Measurements from ENCODE around the gene GLYATL2.

GLYATL2 gene

GRCh38 chr11:58829786-58830185 is 14.7 kb downstream of the GLYATL2 start:
- H2AFZ ChIP-seq (ENCODE audit: low read length) = no peak overlapping the region
- H2AK5ac ChIP-seq (ENCODE audit: low read depth, low read length) = no peak overlapping the region
- no peak overlapping the region for H2BK120ac ChIP-seq (ENCODE audit: low read depth, low read length)
- no peak overlapping the region for H3K14ac ChIP-seq (ENCODE audit: low read length)
- no peak overlapping the region for H3K23ac ChIP-seq (ENCODE audit: low read depth, low read length, poor library complexity)
- H2BK15ac ChIP-seq (ENCODE audit: low read length) = no peak overlapping the region
- no peak overlapping the region for H3K4me3 ChIP-seq (ENCODE audit: low read length in 2 of 2)
- no peaks in the 10 kb centered on the region for H3K4me1 ChIP-seq (ENCODE audit: control insufficient read depth in 2 of 2, insufficient read depth in 1 of 2, low read depth in 1 of 2, low read length in 2 of 2)
- H4K91ac ChIP-seq (ENCODE audit: low read depth, low read length, poor library complexity) = no peak overlapping the region
- H3K27me3 ChIP-seq (ENCODE audit: control insufficient read depth in 3 of 3, insufficient read depth in 3 of 3, low read depth in 1 of 3, low read length in 3 of 3) = no peaks in the 10 kb centered on the region
- H4K8ac ChIP-seq (ENCODE audit: low read depth, low read length) = no peak overlapping the region
- no peaks in the 10 kb centered on the region for H3K79me1 ChIP-seq (ENCODE audit: low read depth, low read length)
- H2BK12ac ChIP-seq (ENCODE audit: low read length) = no peak overlapping the region
- no peak overlapping the region for H3K27ac ChIP-seq (replicated peaks; ENCODE audit: low read length)
- no peak overlapping the region for H3K4ac ChIP-seq (ENCODE audit: low read length)
- no peak overlapping the region for H3K4me2 ChIP-seq (ENCODE audit: insufficient read depth, low read length, poor library complexity, severe bottlenecking)
- H3K36me3 ChIP-seq (replicated peaks in 1 of 2; ENCODE audit: control insufficient read depth in 2 of 2, insufficient read depth in 2 of 2, low read length in 2 of 2) = no peaks in the 10 kb centered on the region
- no peak overlapping the region for H3K18ac ChIP-seq (ENCODE audit: low read length)
- H2BK5ac ChIP-seq (ENCODE audit: low read length) = no peak overlapping the region
- no peak for DNase-seq (ENCODE audit: low spot score)
- no peak overlapping the region for H3K9ac ChIP-seq (ENCODE audit: low read depth, low read length, poor library complexity)
- H3K9me3 ChIP-seq (replicated peaks in 1 of 2; ENCODE audit: control insufficient read depth in 2 of 2, insufficient read depth in 1 of 2, low read depth in 1 of 2, low read length in 2 of 2) = no peaks in the 10 kb centered on the region

- no peak overlapping the region for H2BK15ac ChIP-seq (ENCODE audit: low read length)
- no peak overlapping the region for H2BK120ac ChIP-seq (ENCODE audit: low read depth, low read length)
- no peaks in the 10 kb centered on the region for H3K27me3 ChIP-seq (ENCODE audit: control insufficient read depth in 3 of 3, insufficient read depth in 3 of 3, low read depth in 1 of 3, low read length in 3 of 3)
- H3K4me2 ChIP-seq (ENCODE audit: insufficient read depth, low read length, poor library complexity, severe bottlenecking) = no peak overlapping the region
- H2BK5ac ChIP-seq (ENCODE audit: low read length) = no peak overlapping the region
- H3K27ac ChIP-seq (replicated peaks; ENCODE audit: low read length) = no peak overlapping the region
- no peak overlapping the region for H3K9ac ChIP-seq (ENCODE audit: low read depth, low read length, poor library complexity)
- DNase-seq (ENCODE audit: low spot score) = no peak
- no peak overlapping the region for H2BK12ac ChIP-seq (ENCODE audit: low read length)
- no peak overlapping the region for H2AK5ac ChIP-seq (ENCODE audit: low read depth, low read length)
- no peak overlapping the region for H3K14ac ChIP-seq (ENCODE audit: low read length)
- H3K18ac ChIP-seq (ENCODE audit: low read length) = no peak overlapping the region
- peaks cover 3 to 5% of the 10 kb centered on the region in 2 donors for H3K9me3 ChIP-seq (replicated peaks in 1 of 2; ENCODE audit: control insufficient read depth in 2 of 2, insufficient read depth in 1 of 2, low read depth in 1 of 2, low read length in 2 of 2)
- no peaks in the 10 kb centered on the region for H3K79me1 ChIP-seq (ENCODE audit: low read depth, low read length)
- H4K91ac ChIP-seq (ENCODE audit: low read depth, low read length, poor library complexity) = no peak overlapping the region
- H2AFZ ChIP-seq (ENCODE audit: low read length) = no peak overlapping the region
- no peak overlapping the region for H3K23ac ChIP-seq (ENCODE audit: low read depth, low read length, poor library complexity)
- no peaks in the 10 kb centered on the region for H3K36me3 ChIP-seq (replicated peaks in 1 of 2; ENCODE audit: control insufficient read depth in 2 of 2, insufficient read depth in 2 of 2, low read length in 2 of 2)
- H3K4me3 ChIP-seq (ENCODE audit: low read length in 2 of 2) = no peak overlapping the region
- no peaks in the 10 kb centered on the region for H3K4me1 ChIP-seq (ENCODE audit: control insufficient read depth in 2 of 2, insufficient read depth in 1 of 2, low read depth in 1 of 2, low read length in 2 of 2)
- no peak overlapping the region for H3K4ac ChIP-seq (ENCODE audit: low read length)
- WGBS, 2 donors (ENCODE audit: extremely low coverage in 2 of 2, insufficient read length in 2 of 2, insufficient replicate concordance in 1 of 2) = no CpG with 5 or more reads among the region's 1 CpG
- H4K8ac ChIP-seq (ENCODE audit: low read depth, low read length) = no peak overlapping the region
Measured at GRCh38 chr11:58813693-58814092, 30.8 kb downstream of the GLYATL2 start.

- Histone ChIP-seq H2BK12ac (ENCODE audit: low read length) (no peak overlapping the region), H4K8ac (ENCODE audit: low read depth, low read length) (no peak overlapping the region), H2AFZ (ENCODE audit: low read length) (no peak overlapping the region), H3K27ac (replicated peaks; ENCODE audit: low read length) (no peak overlapping the region), H3K23ac (ENCODE audit: low read depth, low read length, poor library complexity) (no peak overlapping the region), H2BK15ac (ENCODE audit: low read length) (no peak overlapping the region), H3K27me3 (ENCODE audit: control insufficient read depth in 3 of 3, insufficient read depth in 3 of 3, low read depth in 1 of 3, low read length in 3 of 3) (no peaks in the 10 kb centered on the region), H2BK5ac (ENCODE audit: low read length) (no peak overlapping the region), H3K4me1 (ENCODE audit: control insufficient read depth in 2 of 2, insufficient read depth in 1 of 2, low read depth in 1 of 2, low read length in 2 of 2) (no peaks in the 10 kb centered on the region), H3K4me3 (ENCODE audit: low read length in 2 of 2) (no peak overlapping the region), H3K14ac (ENCODE audit: low read length) (no peak overlapping the region), H3K36me3 (replicated peaks in 1 of 2; ENCODE audit: control insufficient read depth in 2 of 2, insufficient read depth in 2 of 2, low read length in 2 of 2) (no peaks in the 10 kb centered on the region), H2BK120ac (ENCODE audit: low read depth, low read length) (no peak overlapping the region), H3K9me3 (replicated peaks in 1 of 2; ENCODE audit: control insufficient read depth in 2 of 2, insufficient read depth in 1 of 2, low read depth in 1 of 2, low read length in 2 of 2) (peaks cover 4 to 5% of the 10 kb centered on the region in 2 donors), H3K18ac (ENCODE audit: low read length) (no peak overlapping the region), H3K9ac (ENCODE audit: low read depth, low read length, poor library complexity) (no peak overlapping the region), H3K79me1 (ENCODE audit: low read depth, low read length) (no peaks in the 10 kb centered on the region), H3K4me2 (ENCODE audit: insufficient read depth, low read length, poor library complexity, severe bottlenecking) (no peak overlapping the region), H2AK5ac (ENCODE audit: low read depth, low read length) (no peak overlapping the region), H4K91ac (ENCODE audit: low read depth, low read length, poor library complexity) (no peak overlapping the region), H3K4ac (ENCODE audit: low read length) (no peak overlapping the region)
- DNase-seq (ENCODE audit: low spot score) = no peak
- no CpG with 5 or more reads among the region's 3 CpGs for WGBS, 2 donors (ENCODE audit: extremely low coverage in 2 of 2, insufficient read length in 2 of 2, insufficient replicate concordance in 1 of 2)
Measured at GRCh38 chr11:58811499-58811898, 33.0 kb downstream of the GLYATL2 start.

- no peak overlapping the region for H3K4me3 ChIP-seq (ENCODE audit: low read length in 2 of 2)
- H2BK120ac ChIP-seq (ENCODE audit: low read depth, low read length) = no peak overlapping the region
- H3K14ac ChIP-seq (ENCODE audit: low read length) = no peak overlapping the region
- H3K4me2 ChIP-seq (ENCODE audit: insufficient read depth, low read length, poor library complexity, severe bottlenecking) = no peak overlapping the region
- no peaks in the 10 kb centered on the region for H3K4me1 ChIP-seq (ENCODE audit: control insufficient read depth in 2 of 2, insufficient read depth in 1 of 2, low read depth in 1 of 2, low read length in 2 of 2)
- no peak overlapping the region for H4K8ac ChIP-seq (ENCODE audit: low read depth, low read length)
- H3K23ac ChIP-seq (ENCODE audit: low read depth, low read length, poor library complexity) = no peak overlapping the region
- no peak overlapping the region for H2AK5ac ChIP-seq (ENCODE audit: low read depth, low read length)
- no peak overlapping the region for H2BK12ac ChIP-seq (ENCODE audit: low read length)
- H2BK5ac ChIP-seq (ENCODE audit: low read length) = no peak overlapping the region
- no peak overlapping the region for H3K18ac ChIP-seq (ENCODE audit: low read length)
- peaks cover 0 to 2% of the 10 kb centered on the region in 2 donors for H3K9me3 ChIP-seq (replicated peaks in 1 of 2; ENCODE audit: control insufficient read depth in 2 of 2, insufficient read depth in 1 of 2, low read depth in 1 of 2, low read length in 2 of 2)
- no peaks in the 10 kb centered on the region for H3K36me3 ChIP-seq (replicated peaks in 1 of 2; ENCODE audit: control insufficient read depth in 2 of 2, insufficient read depth in 2 of 2, low read length in 2 of 2)
- no peak overlapping the region for H4K91ac ChIP-seq (ENCODE audit: low read depth, low read length, poor library complexity)
- no peaks in the 10 kb centered on the region for H3K27me3 ChIP-seq (ENCODE audit: control insufficient read depth in 3 of 3, insufficient read depth in 3 of 3, low read depth in 1 of 3, low read length in 3 of 3)
- no peaks in the 10 kb centered on the region for H3K79me1 ChIP-seq (ENCODE audit: low read depth, low read length)
- no peak overlapping the region for H2BK15ac ChIP-seq (ENCODE audit: low read length)
- H3K9ac ChIP-seq (ENCODE audit: low read depth, low read length, poor library complexity) = no peak overlapping the region
- DNase-seq (ENCODE audit: low spot score) = no peak
- H3K27ac ChIP-seq (replicated peaks; ENCODE audit: low read length) = no peak overlapping the region
- H3K4ac ChIP-seq (ENCODE audit: low read length) = no peak overlapping the region
- no peak overlapping the region for H2AFZ ChIP-seq (ENCODE audit: low read length)
- WGBS, 2 donors (ENCODE audit: extremely low coverage in 2 of 2, insufficient read length in 2 of 2, insufficient replicate concordance in 1 of 2) = no CpG with 5 or more reads among the region's 2 CpGs
Measured at GRCh38 chr11:58807343-58807742, 37.2 kb downstream of the GLYATL2 start.

All from neuronal stem cell (in vitro differentiated cells).